ENCODE measurements around the gene SV2A. TPM values are rescaled to one million over a fixed set of nuclear protein-coding genes. Genes with fewer than 3 reads are reported as not detected.
"Not testable (repeated sequence)": the region's sequence is repeated elsewhere in the genome, so short reads cannot be mapped to it uniquely, and the experiment has no call there.

SV2A gene
- total RNA-seq, 6 experiments from 2014 or later: 0.12 to 0.50 (median 0.25) TPM

GRCh38 chr1:149879556-149879955 lies 38.1 kb downstream of the SV2A start:
- Histone ChIP-seq H3K9me3 (no peaks in the 10 kb centered on the region), H3K27me3 (no peaks in the 10 kb centered on the region), H3K4me3 (no peak overlapping the region), H3K27ac (no peak overlapping the region), H3K36me3 (no peaks in the 10 kb centered on the region), H3K4me1 (peaks cover 0 to 10% (median 4%) of the 10 kb centered on the region in 4 donors)
- ATAC-seq (no peak), DNase-seq (no peak)
- no peak for TF ChIP-seq POLR2A (IDR thresholded peaks at IDR 0.05)
- TF ChIP-seq, protein P1, sequence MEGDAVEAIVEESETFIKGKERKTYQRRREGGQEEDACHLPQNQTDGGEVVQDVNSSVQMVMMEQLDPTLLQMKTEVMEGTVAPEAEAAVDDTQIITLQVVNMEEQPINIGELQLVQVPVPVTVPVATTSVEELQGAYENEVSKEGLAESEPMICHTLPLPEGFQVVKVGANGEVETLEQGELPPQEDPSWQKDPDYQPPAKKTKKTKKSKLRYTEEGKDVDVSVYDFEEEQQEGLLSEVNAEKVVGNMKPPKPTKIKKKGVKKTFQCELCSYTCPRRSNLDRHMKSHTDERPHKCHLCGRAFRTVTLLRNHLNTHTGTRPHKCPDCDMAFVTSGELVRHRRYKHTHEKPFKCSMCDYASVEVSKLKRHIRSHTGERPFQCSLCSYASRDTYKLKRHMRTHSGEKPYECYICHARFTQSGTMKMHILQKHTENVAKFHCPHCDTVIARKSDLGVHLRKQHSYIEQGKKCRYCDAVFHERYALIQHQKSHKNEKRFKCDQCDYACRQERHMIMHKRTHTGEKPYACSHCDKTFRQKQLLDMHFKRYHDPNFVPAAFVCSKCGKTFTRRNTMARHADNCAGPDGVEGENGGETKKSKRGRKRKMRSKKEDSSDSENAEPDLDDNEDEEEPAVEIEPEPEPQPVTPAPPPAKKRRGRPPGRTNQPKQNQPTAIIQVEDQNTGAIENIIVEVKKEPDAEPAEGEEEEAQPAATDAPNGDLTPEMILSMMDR (IDR thresholded peaks at IDR 0.05): no peak
- intact Hi-C loops (cut with DNase I): no loop called here
- 78% methylated on average over 1 of the region's 1 CpG for WGBS (ENCODE audit: insufficient coverage, low coverage, low lambda C conversion rate, missing lambda C conversion rate)

- intact Hi-C loops (cut with DNase I): no loop called here
- TF ChIP-seq, protein P1 (IDR thresholded peaks at IDR 0.05): no peak
- no peak for TF ChIP-seq POLR2A (IDR thresholded peaks at IDR 0.05)
These were observed 40.3 kb downstream of the SV2A start for GRCh38 chr1:149877211-149877946.

DNA sequence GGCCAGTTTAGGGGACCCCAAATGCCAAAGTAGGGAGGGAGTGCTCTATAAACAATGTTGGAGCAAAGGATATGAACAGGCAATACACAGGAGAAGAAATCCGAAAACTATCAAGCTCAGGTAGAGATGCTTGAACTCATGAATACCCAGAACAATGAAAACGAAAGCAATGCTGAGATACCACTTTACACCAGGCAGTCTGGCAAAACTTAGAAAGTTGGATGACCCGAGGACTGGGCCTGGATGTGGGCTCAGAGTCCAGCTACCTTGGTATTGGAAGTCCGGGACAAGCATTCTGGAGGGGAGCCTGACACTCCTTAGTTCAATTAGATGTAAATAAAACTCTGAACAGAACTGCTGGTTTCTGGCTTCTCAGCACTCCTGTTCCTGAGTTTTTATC lies 44.6 kb downstream of the SV2A start:
- intact Hi-C loops (cut with DNase I): not testable (repeated sequence)
- no CpG with 5 or more reads among the region's 4 CpGs for WGBS (ENCODE audit: insufficient coverage, low coverage, low lambda C conversion rate, missing lambda C conversion rate)

More at GRCh38 chr1:149877211-149877946, 40.3 kb downstream of the SV2A start:
- no peaks in the 10 kb centered on the region for H3K9me3 ChIP-seq
- H3K27me3 ChIP-seq: no peaks in the 10 kb centered on the region
- H3K27ac ChIP-seq: no peak overlapping the region
- no peaks in the 10 kb centered on the region for H3K4me1 ChIP-seq
- H3K4me3 ChIP-seq: no peak overlapping the region
- H3K36me3 ChIP-seq: no peaks in the 10 kb centered on the region
- DNase-seq: no peak
- 92% methylated on average over 2 of the region's 7 CpGs for WGBS (ENCODE audit: insufficient coverage, low coverage, low lambda C conversion rate, missing lambda C conversion rate)
- no peak for ATAC-seq

DNA sequence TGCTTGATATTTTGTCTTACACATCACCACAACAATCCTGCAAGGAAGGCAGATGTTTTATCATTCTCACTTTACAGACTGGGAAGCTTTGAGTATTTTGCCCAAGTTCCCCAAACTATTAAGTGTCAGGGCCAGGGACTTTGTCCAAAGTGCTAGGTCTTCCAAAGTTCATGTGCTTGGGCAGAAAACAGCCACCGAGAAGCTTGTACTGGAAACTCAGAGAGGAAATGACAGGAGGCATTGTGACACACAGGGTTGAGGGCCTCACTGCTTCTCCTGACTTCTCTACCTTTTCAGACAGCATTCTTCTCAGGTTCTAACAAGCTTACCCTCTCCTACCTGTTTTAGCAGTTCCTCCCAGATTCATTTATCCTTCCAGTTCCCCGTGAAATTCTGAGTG lies 50.8 kb downstream of the SV2A start:
- H3K27me3 ChIP-seq; H3K27ac ChIP-seq; H3K4me3 ChIP-seq; intact Hi-C loops (cut with DNase I); H3K9me3 ChIP-seq; H3K36me3 ChIP-seq; DNase-seq; H3K4me1 ChIP-seq: not testable (repeated sequence)
- WGBS (ENCODE audit: insufficient coverage, low coverage, low lambda C conversion rate, missing lambda C conversion rate): no CpG with 5 or more reads among the region's 2 CpGs
- peak; percentile 62 to 84 (median 72) for ATAC-seq

More for the DNA sequence above, 44.6 kb downstream of the SV2A start:
- peak; percentile 70 to 81 (median 76) for ATAC-seq
- H3K4me3 ChIP-seq, H3K9me3 ChIP-seq, H3K36me3 ChIP-seq, H3K27me3 ChIP-seq, H3K27ac ChIP-seq, H3K4me1 ChIP-seq, DNase-seq: not testable (repeated sequence)

GRCh38 chr1:149861497-149862054 lies 56.1 kb downstream of the SV2A start:
- WGBS (ENCODE audit: insufficient coverage, low coverage, low lambda C conversion rate, missing lambda C conversion rate): no CpG with 5 or more reads among the region's 32 CpGs
- not testable (repeated sequence) for DNase-seq, H3K4me1 ChIP-seq

DNA sequence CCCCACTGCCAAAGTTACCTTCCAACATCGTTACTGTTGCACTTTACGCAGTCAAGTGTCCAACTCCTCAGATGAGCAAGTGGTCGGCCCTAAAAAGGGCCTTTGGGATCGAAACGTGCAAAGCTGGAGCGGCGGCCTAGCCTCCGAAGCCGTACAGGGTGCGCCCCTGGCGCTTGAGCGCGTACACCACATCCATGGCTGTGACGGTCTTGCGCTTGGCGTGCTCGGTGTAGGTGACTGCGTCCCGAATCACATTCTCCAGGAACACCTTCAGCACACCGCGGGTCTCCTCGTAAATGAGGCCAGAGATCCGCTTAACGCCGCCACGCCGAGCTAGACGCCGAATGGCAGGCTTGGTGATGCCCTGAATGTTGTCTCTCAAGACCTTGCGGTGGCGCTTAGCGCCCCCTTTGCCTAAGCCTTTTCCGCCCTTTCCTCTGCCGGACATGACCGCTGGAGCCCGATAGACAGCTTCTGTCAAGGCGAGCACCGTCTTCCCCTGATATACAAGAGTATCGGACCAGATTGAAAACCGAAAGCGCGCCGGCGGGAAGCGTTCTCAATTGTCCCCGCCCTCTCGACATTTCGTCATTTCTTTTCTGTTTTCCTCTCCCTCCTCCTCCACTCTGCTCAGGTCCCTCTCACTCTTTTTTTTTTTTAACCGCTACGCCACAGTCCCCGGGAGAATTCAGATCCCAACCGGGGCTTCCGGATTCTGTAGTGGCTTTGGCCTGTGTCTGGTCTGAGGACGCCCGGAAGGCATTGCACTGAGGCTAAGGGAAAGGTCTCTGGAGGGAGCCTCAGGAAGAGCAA lies 56.8 kb downstream of the SV2A start:
- DNase-seq; intact Hi-C loops (cut with DNase I); H3K36me3 ChIP-seq; H3K9me3 ChIP-seq; H3K4me3 ChIP-seq; H3K27me3 ChIP-seq; H3K27ac ChIP-seq; H3K4me1 ChIP-seq: not testable (repeated sequence)
- WGBS (ENCODE audit: insufficient coverage, low coverage, low lambda C conversion rate, missing lambda C conversion rate): no CpG with 5 or more reads among the region's 55 CpGs
- peak; percentile 85 to 89 (median 88) for ATAC-seq

More at GRCh38 chr1:149861497-149862054, 56.1 kb downstream of the SV2A start:
- H3K27me3 ChIP-seq; H3K9me3 ChIP-seq; H3K36me3 ChIP-seq; H3K4me3 ChIP-seq; intact Hi-C loops (cut with DNase I); H3K27ac ChIP-seq: not testable (repeated sequence)
- peak; percentile 36 to 55 (median 50) for ATAC-seq

GRCh38 chr1:149860271-149860670 lies 57.4 kb downstream of the SV2A start:
- H3K27me3 ChIP-seq; H3K36me3 ChIP-seq; intact Hi-C loops (cut with DNase I); H3K9me3 ChIP-seq; DNase-seq; H3K27ac ChIP-seq; H3K4me1 ChIP-seq; H3K4me3 ChIP-seq: not testable (repeated sequence)
- ATAC-seq: peak in 1 of 4 donors; percentile 5
- WGBS (ENCODE audit: insufficient coverage, low coverage, low lambda C conversion rate, missing lambda C conversion rate): no CpG with 5 or more reads among the region's 15 CpGs

Measured in right lobe of liver (tissue), 6 donors.